Neural progenitor cell (in vitro differentiated cells): ENCODE measurements around the gene GNAQ.

Experiments
- EZH2 ChIP-seq: fragments of 200-600 bp; sonication (generic); IDR thresholded peaks from 2 replicates; pipeline ENCODE4 v1.6.1; 2017; ENCODE audit warnings: antibody characterized with exemption, mild to moderate bottlenecking, moderate library complexity
- TF ChIP-seq, protein P1 (sequence below): fragments of 200-600 bp; sonication (generic); IDR thresholded peaks from 2 replicates; pipeline ENCODE4 v1.5.1; 2017; ENCODE audit warnings: antibody characterized with exemption, mild to moderate bottlenecking

DNA sequence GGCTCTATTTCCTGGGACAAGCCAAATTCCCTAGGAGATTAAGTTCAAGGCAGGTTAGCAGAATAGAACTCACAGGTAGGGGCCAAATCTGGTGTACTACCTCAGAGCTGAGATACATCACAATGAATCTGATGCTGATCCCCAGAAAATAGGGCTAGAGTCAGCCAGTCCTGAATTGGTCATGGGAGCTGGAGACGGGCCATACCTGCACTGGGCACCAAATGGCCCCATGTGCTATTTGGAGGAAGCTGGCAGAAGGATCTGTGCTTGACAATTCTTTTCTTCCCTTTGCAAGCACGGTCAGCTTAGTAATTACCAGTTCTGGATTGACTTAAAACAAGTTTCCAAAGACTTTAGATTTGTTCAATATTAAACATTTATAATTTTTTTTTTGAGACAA lies 10.4 kb upstream of the GNAQ start:
- no peak for TF ChIP-seq EZH2
- TF ChIP-seq, protein P1, sequence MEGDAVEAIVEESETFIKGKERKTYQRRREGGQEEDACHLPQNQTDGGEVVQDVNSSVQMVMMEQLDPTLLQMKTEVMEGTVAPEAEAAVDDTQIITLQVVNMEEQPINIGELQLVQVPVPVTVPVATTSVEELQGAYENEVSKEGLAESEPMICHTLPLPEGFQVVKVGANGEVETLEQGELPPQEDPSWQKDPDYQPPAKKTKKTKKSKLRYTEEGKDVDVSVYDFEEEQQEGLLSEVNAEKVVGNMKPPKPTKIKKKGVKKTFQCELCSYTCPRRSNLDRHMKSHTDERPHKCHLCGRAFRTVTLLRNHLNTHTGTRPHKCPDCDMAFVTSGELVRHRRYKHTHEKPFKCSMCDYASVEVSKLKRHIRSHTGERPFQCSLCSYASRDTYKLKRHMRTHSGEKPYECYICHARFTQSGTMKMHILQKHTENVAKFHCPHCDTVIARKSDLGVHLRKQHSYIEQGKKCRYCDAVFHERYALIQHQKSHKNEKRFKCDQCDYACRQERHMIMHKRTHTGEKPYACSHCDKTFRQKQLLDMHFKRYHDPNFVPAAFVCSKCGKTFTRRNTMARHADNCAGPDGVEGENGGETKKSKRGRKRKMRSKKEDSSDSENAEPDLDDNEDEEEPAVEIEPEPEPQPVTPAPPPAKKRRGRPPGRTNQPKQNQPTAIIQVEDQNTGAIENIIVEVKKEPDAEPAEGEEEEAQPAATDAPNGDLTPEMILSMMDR = no peak
